H9 (cell line): ENCODE data around the gene SLC12A2. TPM values are rescaled to one million over a fixed set of nuclear protein-coding genes. Genes with fewer than 3 reads are reported as not detected.

Experiments
- DNase-seq: peaks from one replicate; pipeline ENCODE4 v3.0.0-alpha.2; 2017
- H2AFZ ChIP-seq: one replicate; pipeline ENCODE4 v1.6.1; 2013; ENCODE audit warnings: mild to moderate bottlenecking, low read length, control low read depth, moderate library complexity
- H2AK5ac ChIP-seq: 2 replicates; pipeline ENCODE4 v1.6.1; 2013; ENCODE audit warnings: low read length, control low read depth, mixed read lengths; ENCODE audit not compliant: insufficient read length
- H2BK120ac ChIP-seq: one replicate; pipeline ENCODE4 v1.6.1; 2013; ENCODE audit warnings: low read depth, mild to moderate bottlenecking, low read length, control low read depth, inconsistent platforms; ENCODE audit not compliant: poor library complexity, severe bottlenecking
- H2BK12ac ChIP-seq: 2 replicates; pipeline ENCODE4 v1.6.1; 2013; ENCODE audit warnings: low read length, control low read depth, mixed read lengths, low read depth; ENCODE audit not compliant: insufficient read length
- H2BK15ac ChIP-seq: 2 replicates; pipeline ENCODE4 v1.6.1; 2013; ENCODE audit warnings: low read depth, low read length, control low read depth
- H2BK20ac ChIP-seq: one replicate; pipeline ENCODE4 v1.6.1; 2013; ENCODE audit warnings: low read depth, mild to moderate bottlenecking, low read length, control low read depth, inconsistent platforms; ENCODE audit not compliant: poor library complexity, severe bottlenecking
- H2BK5ac ChIP-seq: 2 replicates; pipeline ENCODE4 v1.6.1; 2013; ENCODE audit warnings: low read length, control low read depth, mixed read lengths; ENCODE audit not compliant: insufficient read length
- H3K14ac ChIP-seq: 2 replicates; pipeline ENCODE4 v1.6.1; 2013; ENCODE audit warnings: low read length, control low read depth; ENCODE audit not compliant: insufficient read depth
- H3K18ac ChIP-seq: 2 replicates; pipeline ENCODE4 v1.6.1; 2013; ENCODE audit warnings: low read depth, mild to moderate bottlenecking, mixed read lengths, low read length, control low read depth; ENCODE audit not compliant: insufficient read length
- H3K23ac ChIP-seq: 2 replicates; pipeline ENCODE4 v1.6.1; 2013; ENCODE audit warnings: low read length, control low read depth, mixed read lengths, low read depth; ENCODE audit not compliant: insufficient read length
- H3K23me2 ChIP-seq: 2 replicates; pipeline ENCODE4 v1.6.1; 2013; ENCODE audit warnings: low read depth, mild to moderate bottlenecking, mixed read lengths, low read length, control low read depth; ENCODE audit not compliant: insufficient read length, poor library complexity, severe bottlenecking
- H3K27ac ChIP-seq: 2 replicates; pipeline ENCODE4 v1.5.1; 2013; ENCODE audit warnings: low read length, control low read depth, mixed read lengths, low read depth; ENCODE audit not compliant: insufficient read length
- H3K27me3 ChIP-seq: 2 replicates; pipeline ENCODE4 v1.6.1; 2013; ENCODE audit warnings: low read length, control low read depth, inconsistent platforms; ENCODE audit not compliant: insufficient read depth
- H3K4ac ChIP-seq: 2 replicates; pipeline ENCODE4 v1.6.1; 2013; ENCODE audit warnings: low read depth, mild to moderate bottlenecking, control low read depth, inconsistent platforms, low read length, moderate library complexity
- H3K4me1 ChIP-seq: 2 replicates; pipeline ENCODE4 v1.6.1; 2013; ENCODE audit warnings: low read length, control low read depth, inconsistent platforms; ENCODE audit not compliant: insufficient read depth
- H3K4me2 ChIP-seq: 2 replicates; pipeline ENCODE4 v1.6.1; 2013; ENCODE audit warnings: low read length, control low read depth, mixed read lengths; ENCODE audit not compliant: insufficient read length, insufficient read depth
- H3K56ac ChIP-seq: 2 replicates; pipeline ENCODE4 v1.6.1; 2013; ENCODE audit warnings: low read depth, mild to moderate bottlenecking, mixed read lengths, low read length, control low read depth; ENCODE audit not compliant: insufficient read length
- H3K79me1 ChIP-seq: 2 replicates; pipeline ENCODE4 v1.6.1; 2013; ENCODE audit warnings: low read depth, mild to moderate bottlenecking, moderate library complexity, low read length, control low read depth, inconsistent platforms; ENCODE audit not compliant: insufficient read depth, poor library complexity, severe bottlenecking
- H3K79me2 ChIP-seq: 2 replicates; pipeline ENCODE4 v1.6.1; 2013; ENCODE audit warnings: low read length, control low read depth, inconsistent platforms; ENCODE audit not compliant: insufficient read depth
- H3K9ac ChIP-seq: 2 replicates; pipeline ENCODE4 v1.6.1; 2013; ENCODE audit warnings: low read length, control low read depth, mixed read lengths; ENCODE audit not compliant: insufficient read length; ENCODE audit errors: extremely low read depth
- H3K9me3 ChIP-seq: one replicate; pipeline ENCODE4 v1.6.1; 2013; ENCODE audit warnings: low read depth, low read length, inconsistent platforms; ENCODE audit not compliant: control insufficient read depth
- H3T11ph ChIP-seq: one replicate; pipeline ENCODE4 v1.6.1; 2013; ENCODE audit warnings: mild to moderate bottlenecking, low read length, control low read depth, inconsistent platforms
- H4K20me1 ChIP-seq: one replicate; pipeline ENCODE4 v1.6.1; 2013; ENCODE audit not compliant: control insufficient read depth, insufficient read length, insufficient read depth
- H4K5ac ChIP-seq: 2 replicates; pipeline ENCODE4 v1.6.1; 2013; ENCODE audit warnings: low read depth, mild to moderate bottlenecking, mixed read lengths, low read length, control low read depth; ENCODE audit not compliant: insufficient read length
- H4K8ac ChIP-seq: replicated peaks from 2 replicates; pipeline ENCODE4 v1.6.1; 2013; ENCODE audit warnings: low read length, control low read depth, mixed read lengths, low read depth; ENCODE audit not compliant: insufficient read length
- H4K91ac ChIP-seq: 2 replicates; pipeline ENCODE4 v1.6.1; 2013; ENCODE audit warnings: low read depth, mild to moderate bottlenecking, moderate library complexity, mixed read lengths, low read length, control low read depth; ENCODE audit not compliant: insufficient read length
- H3K27ac Mint-ChIP-seq, 3 experiments: 2 replicates in 2 of 3; 3 replicates in 1 of 3; pipeline ENCODE4 v1.8.0; 2020 to 2021; ENCODE audit warnings: mixed read lengths in 3 of 3, mild to moderate bottlenecking in 1 of 3, moderate library complexity in 1 of 3
- H3K27me3 Mint-ChIP-seq: 2 replicates; pipeline ENCODE4 v1.8.0; 2021; ENCODE audit warnings: low read depth, mild to moderate bottlenecking, moderate library complexity, mixed read lengths
- H3K36me3 Mint-ChIP-seq, 3 experiments: 2 replicates in 2 of 3; 3 replicates in 1 of 3; pipeline ENCODE4 v1.8.0; 2020 to 2021; ENCODE audit warnings: low read depth in 3 of 3, mixed read lengths in 3 of 3; ENCODE audit not compliant: insufficient read depth in 1 of 3
- H3K4me1 Mint-ChIP-seq, 2 experiments: 2 replicates each; pipeline ENCODE4 v1.8.0; 2020; ENCODE audit warnings: mixed read lengths in 2 of 2
- H3K4me3 Mint-ChIP-seq, 2 experiments: 2 replicates in 1 of 2; 3 replicates in 1 of 2; pipeline ENCODE4 v1.8.0; 2020 to 2021; ENCODE audit warnings: mild to moderate bottlenecking in 2 of 2, mixed read lengths in 2 of 2, moderate library complexity in 1 of 2
- H3K9me3 Mint-ChIP-seq, 2 experiments: 2 replicates in 1 of 2; 3 replicates in 1 of 2; pipeline ENCODE4 v1.8.0; 2020; ENCODE audit warnings: mild to moderate bottlenecking in 2 of 2, mixed read lengths in 2 of 2, moderate library complexity in 1 of 2
- WGBS: extraction: QIAGEN DNeasy Blood & Tissue Kit; methylation state at CpG from one replicate; pipeline ENCODE4 v1.1.7; 2013; ENCODE audit warnings: missing lambda C conversion rate, low lambda C conversion rate, mixed read lengths; ENCODE audit not compliant: insufficient read length; ENCODE audit errors: extremely low coverage; 5-methylcytosine and 5-hydroxymethylcytosine counted together
- total RNA-seq: library from RNA; stranded (reverse); gene quantifications from 2 replicates; pipeline ENCODE4 v1.2.1, GENCODE V29; 2021
- TF ChIP-seq, protein P1 (sequence below): fragments of 200-600 bp; sonication (generic); conservative IDR thresholded peaks from 3 replicates; pipeline ENCODE4 v1.8.0; 2021; ENCODE audit warnings: antibody characterized with exemption, mild to moderate bottlenecking

The SLC12A2 gene
- total RNA-seq, 1 experiment from 2014 or later = 17.9 TPM

DNA sequence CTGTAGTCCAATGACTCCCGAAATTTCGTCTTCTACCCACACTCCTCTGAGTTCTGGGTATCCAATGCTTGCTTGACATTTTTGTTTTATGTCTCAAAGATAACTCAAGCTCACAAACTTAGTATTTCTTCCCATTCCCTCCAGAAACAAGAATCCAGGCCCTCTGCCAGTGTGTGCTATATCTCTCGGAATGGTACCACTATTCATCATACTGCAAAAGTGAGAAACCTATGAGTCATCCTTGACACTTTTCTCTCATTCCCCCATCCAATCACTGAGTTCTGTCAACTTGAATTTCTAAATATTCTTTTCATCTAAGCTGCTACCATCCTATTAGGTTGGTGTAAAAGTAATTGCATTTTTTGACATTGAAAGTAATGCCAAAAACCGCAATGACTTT lies 9.8 kb downstream of the SLC12A2 start:
- peaks cover 12 to 19% (median 16%) of the 10 kb centered on the region in 3 experiments for H3K36me3 Mint-ChIP-seq
- no peak overlapping the region for H2BK12ac ChIP-seq
- H4K8ac ChIP-seq = no peak overlapping the region
- no peak overlapping the region for H4K5ac ChIP-seq
- WGBS = no CpG with 5 or more reads among the region's 4 CpGs
- no peaks in the 10 kb centered on the region for H3K79me2 ChIP-seq
- no peaks in the 10 kb centered on the region for H3K9me3 ChIP-seq
- H3K27me3 ChIP-seq = no peaks in the 10 kb centered on the region
- H3T11ph ChIP-seq = no peak overlapping the region
- no peaks in the 10 kb centered on the region for H3K79me1 ChIP-seq
- H3K27me3 Mint-ChIP-seq = no peaks in the 10 kb centered on the region
- no peak overlapping the region for H3K4ac ChIP-seq
- no peak overlapping the region for H4K91ac ChIP-seq
- no peaks in the 10 kb centered on the region for H4K20me1 ChIP-seq
- H3K14ac ChIP-seq = no peak overlapping the region
- no peak overlapping the region for H2AFZ ChIP-seq
- DNase-seq = no peak
- H3K56ac ChIP-seq = no peak overlapping the region
- peaks cover 9 to 14% of the 10 kb centered on the region in 2 experiments for H3K4me1 Mint-ChIP-seq
- no peak overlapping the region for H2AK5ac ChIP-seq
- H3K27ac ChIP-seq = no peak overlapping the region
- no peak overlapping the region for H3K23ac ChIP-seq
- H3K4me2 ChIP-seq = no peak overlapping the region
- no peaks in the 10 kb centered on the region for H3K23me2 ChIP-seq
- H3K27ac Mint-ChIP-seq = no peak overlapping the region; a peak in 1 of 7 replicates
- H3K9ac ChIP-seq = no peak overlapping the region
- TF ChIP-seq, protein P1, sequence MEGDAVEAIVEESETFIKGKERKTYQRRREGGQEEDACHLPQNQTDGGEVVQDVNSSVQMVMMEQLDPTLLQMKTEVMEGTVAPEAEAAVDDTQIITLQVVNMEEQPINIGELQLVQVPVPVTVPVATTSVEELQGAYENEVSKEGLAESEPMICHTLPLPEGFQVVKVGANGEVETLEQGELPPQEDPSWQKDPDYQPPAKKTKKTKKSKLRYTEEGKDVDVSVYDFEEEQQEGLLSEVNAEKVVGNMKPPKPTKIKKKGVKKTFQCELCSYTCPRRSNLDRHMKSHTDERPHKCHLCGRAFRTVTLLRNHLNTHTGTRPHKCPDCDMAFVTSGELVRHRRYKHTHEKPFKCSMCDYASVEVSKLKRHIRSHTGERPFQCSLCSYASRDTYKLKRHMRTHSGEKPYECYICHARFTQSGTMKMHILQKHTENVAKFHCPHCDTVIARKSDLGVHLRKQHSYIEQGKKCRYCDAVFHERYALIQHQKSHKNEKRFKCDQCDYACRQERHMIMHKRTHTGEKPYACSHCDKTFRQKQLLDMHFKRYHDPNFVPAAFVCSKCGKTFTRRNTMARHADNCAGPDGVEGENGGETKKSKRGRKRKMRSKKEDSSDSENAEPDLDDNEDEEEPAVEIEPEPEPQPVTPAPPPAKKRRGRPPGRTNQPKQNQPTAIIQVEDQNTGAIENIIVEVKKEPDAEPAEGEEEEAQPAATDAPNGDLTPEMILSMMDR = no peak
- H2BK15ac ChIP-seq = no peak overlapping the region
- H2BK5ac ChIP-seq = no peak overlapping the region
- H3K4me3 Mint-ChIP-seq = no peak overlapping the region
- no peak overlapping the region for H3K18ac ChIP-seq
- no peak overlapping the region for H2BK120ac ChIP-seq
- no peak overlapping the region for H2BK20ac ChIP-seq
- peaks cover 17% of the 10 kb centered on the region in 2 experiments; a peak in 4 of 5 replicates for H3K9me3 Mint-ChIP-seq
- no peaks in the 10 kb centered on the region for H3K4me1 ChIP-seq
